HEK293T (cell line): ENCODE measurements around the gene PPP2R3A.

ENCODE experiments used
- BHLHE40 ChIP-seq: fragments of 450-650 bp; IDR thresholded peaks from 2 replicates; pipeline ENCODE4 v1.6.1; 2016; ENCODE audit warnings: mild to moderate bottlenecking, moderate library complexity, borderline replicate concordance
- ELF4 ChIP-seq: fragments of 450-650 bp; IDR thresholded peaks from 2 replicates; pipeline ENCODE4 v1.6.1; 2017; ENCODE audit warnings: antibody characterized with exemption
- FOXK2 ChIP-seq: fragments of 450-650 bp; IDR thresholded peaks from 2 replicates; pipeline ENCODE4 v1.6.1; 2016; ENCODE audit warnings: mild to moderate bottlenecking
- FOXM1 ChIP-seq: fragments of 450-650 bp; IDR thresholded peaks from 2 replicates; pipeline ENCODE4 v1.6.1; 2017; ENCODE audit warnings: mild to moderate bottlenecking, borderline replicate concordance
- NFRKB ChIP-seq: fragments of 450-650 bp; IDR thresholded peaks from 2 replicates; pipeline ENCODE4 v1.6.1; 2016; ENCODE audit warnings: mild to moderate bottlenecking, moderate library complexity
- TARDBP ChIP-seq: fragments of 450-650 bp; IDR thresholded peaks from 2 replicates; pipeline ENCODE4 v1.6.1; 2016

GRCh38 chr3:136196064-136196400 is 230.5 kb downstream of the PPP2R3A start, which contains the start of gene MSL2:
- TF ChIP-seq FOXK2 (no peak), FOXM1 (no peak), TARDBP (no peak), ELF4 (no peak), NFRKB (no peak), BHLHE40 (no peak)
